Measurements from ENCODE around the gene FGF3. TPM values are rescaled to one million over a fixed set of nuclear protein-coding genes. Genes with fewer than 3 reads are reported as not detected.

FGF3 gene
- total and polyA plus RNA-seq, 9 of the 15 experiments (the other 6 are each of a cell fraction or from before 2014, with no cell fraction given), result not detected

DNA sequence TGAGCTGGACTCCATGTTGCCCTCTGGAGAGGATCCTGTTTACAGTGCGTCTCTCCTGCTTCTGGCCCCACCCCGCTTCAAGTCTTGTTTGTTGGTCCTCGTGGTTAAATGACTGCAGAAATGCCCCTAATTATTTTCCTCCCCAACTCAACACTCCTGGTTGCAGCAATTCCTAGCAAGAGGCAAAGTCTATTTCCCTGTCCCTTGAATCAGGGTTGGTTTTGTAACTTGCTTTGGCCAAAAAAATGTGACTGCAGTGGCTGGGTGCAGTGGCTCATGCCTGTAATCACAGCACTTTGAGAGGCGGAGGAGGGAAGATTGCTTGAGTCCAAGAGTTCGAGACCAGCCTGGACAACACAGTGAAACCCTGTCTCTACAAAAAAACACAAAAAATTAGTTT lies 41.0 kb upstream of the FGF3 start (continued):
- TF ChIP-seq, protein P1, sequence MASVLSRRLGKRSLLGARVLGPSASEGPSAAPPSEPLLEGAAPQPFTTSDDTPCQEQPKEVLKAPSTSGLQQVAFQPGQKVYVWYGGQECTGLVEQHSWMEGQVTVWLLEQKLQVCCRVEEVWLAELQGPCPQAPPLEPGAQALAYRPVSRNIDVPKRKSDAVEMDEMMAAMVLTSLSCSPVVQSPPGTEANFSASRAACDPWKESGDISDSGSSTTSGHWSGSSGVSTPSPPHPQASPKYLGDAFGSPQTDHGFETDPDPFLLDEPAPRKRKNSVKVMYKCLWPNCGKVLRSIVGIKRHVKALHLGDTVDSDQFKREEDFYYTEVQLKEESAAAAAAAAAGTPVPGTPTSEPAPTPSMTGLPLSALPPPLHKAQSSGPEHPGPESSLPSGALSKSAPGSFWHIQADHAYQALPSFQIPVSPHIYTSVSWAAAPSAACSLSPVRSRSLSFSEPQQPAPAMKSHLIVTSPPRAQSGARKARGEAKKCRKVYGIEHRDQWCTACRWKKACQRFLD (CRISPR knock-in tag; IDR thresholded peaks at IDR 0.05), result no peak
- no peak for TF ChIP-seq HDAC2 (IDR thresholded peaks at IDR 0.05)

DNA sequence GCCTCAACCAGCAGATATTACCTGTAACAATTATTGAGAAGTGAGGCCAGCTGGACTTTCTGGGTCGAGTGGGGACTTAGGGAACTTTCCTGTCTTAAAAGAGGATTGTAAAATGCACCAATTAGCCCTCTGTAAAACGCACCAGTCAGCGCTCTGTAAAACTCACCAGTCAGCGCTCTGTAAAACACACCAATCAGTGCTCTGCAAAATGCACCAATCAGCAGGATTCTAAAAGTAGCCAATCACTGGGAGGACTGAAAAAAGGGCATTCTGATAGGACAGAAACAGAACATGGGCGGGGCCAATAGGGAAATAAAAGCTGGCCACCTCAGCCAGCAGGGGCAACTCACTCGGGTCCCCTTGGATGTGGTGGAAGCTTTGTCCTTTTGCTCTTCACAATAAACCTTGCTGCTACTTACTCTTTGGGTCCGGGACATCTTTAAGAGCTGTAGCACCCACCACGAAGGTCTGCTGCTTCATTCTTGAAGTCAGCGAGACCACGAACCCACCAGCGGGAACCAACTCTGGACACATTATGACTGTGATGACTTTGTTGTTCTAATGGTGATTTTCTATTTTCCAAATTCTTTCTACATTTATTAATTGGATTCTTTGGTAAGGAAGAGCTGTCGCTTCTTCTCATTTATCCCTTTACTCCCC lies 40.2 kb upstream of the FGF3 start:
- H3K9me3 ChIP-seq (replicated peaks; ENCODE audit: control insufficient read depth, insufficient read depth, low read depth, low read length), result no peaks in the 10 kb centered on the region
- peaks cover 14 to 38% of the 10 kb centered on the region in 2 experiments for H3K27me3 ChIP-seq (ENCODE audit: control insufficient read depth in 2 of 2, insufficient read depth in 2 of 2, low read length in 2 of 2)
- DNase-seq (ENCODE audit: extremely low read depth in 1 of 4, low spot score in 3 of 4) (peak in 3 of 4 experiments; percentile 24 to 32 (median 30)), FAIRE-seq (no peak), ATAC-seq (peak; percentile 38; the same call in 1 of the 3 replicates)
- H3K27ac ChIP-seq (ENCODE audit: extremely low read depth, low read depth, low read length), result no peak overlapping the region
- H3K4me2 ChIP-seq (ENCODE audit: insufficient read depth, low read length), result no peak overlapping the region
- BruUV-seq (replicated peaks), result no TSS peak
- intact Hi-C loops (cut with micrococcal nuclease), result no loop called here
- no peak overlapping the region for H3K4me3 ChIP-seq
- H3K36me3 ChIP-seq (ENCODE audit: control insufficient read depth, insufficient read depth, low read length), result no peaks in the 10 kb centered on the region
- no peaks in the 10 kb centered on the region for H3K9me1 ChIP-seq (ENCODE audit: control insufficient read depth, insufficient read depth, low read length)
- H3K9ac ChIP-seq (ENCODE audit: insufficient read depth in 1 of 2, low read depth in 2 of 2, low read length in 2 of 2), result no peak overlapping the region
- ChIA-PET CTCF (ENCODE audit: low intra/inter-chr PET ratio) (no interaction called here), POLR2A (no interaction called here)
- no peaks in the 10 kb centered on the region for H3K79me2 ChIP-seq (ENCODE audit: control insufficient read depth, insufficient read depth, low read length)
- H2AFZ ChIP-seq (ENCODE audit: low read depth, low read length), result peak overlapping the region; percentile 15; the same call in 1 of the 2 replicates
- WGBS (ENCODE audit: insufficient coverage, low coverage, missing lambda C conversion rate), result 14% methylated on average over 12 of the region's 12 CpGs
- peaks cover 3% of the 10 kb centered on the region for H4K20me1 ChIP-seq (replicated peaks; ENCODE audit: control insufficient read depth, insufficient read depth, low read length)
- 0 out of 5 replicates have a peak, but pooled peaks cover 0 to 3% of the 10 kb centered on the region in 2 experiments for H3K4me1 ChIP-seq (replicated peaks in 1 of 2; ENCODE audit: control insufficient read depth in 2 of 2, insufficient read depth in 2 of 2, low read length in 2 of 2)
- in situ Hi-C loops (cut with MboI), result no loop called here
- TF ChIP-seq, protein P2, sequence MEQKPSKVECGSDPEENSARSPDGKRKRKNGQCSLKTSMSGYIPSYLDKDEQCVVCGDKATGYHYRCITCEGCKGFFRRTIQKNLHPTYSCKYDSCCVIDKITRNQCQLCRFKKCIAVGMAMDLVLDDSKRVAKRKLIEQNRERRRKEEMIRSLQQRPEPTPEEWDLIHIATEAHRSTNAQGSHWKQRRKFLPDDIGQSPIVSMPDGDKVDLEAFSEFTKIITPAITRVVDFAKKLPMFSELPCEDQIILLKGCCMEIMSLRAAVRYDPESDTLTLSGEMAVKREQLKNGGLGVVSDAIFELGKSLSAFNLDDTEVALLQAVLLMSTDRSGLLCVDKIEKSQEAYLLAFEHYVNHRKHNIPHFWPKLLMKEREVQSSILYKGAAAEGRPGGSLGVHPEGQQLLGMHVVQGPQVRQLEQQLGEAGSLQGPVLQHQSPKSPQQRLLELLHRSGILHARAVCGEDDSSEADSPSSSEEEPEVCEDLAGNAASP (IDR thresholded peaks at IDR 0.05), result no peak
- TF ChIP-seq ZNF239 (CRISPR knock-in tag; IDR thresholded peaks at IDR 0.05) (no peak), BRD9 (IDR thresholded peaks at IDR 0.05; ENCODE audit: low read depth, partially characterized antibody) (no peak), ZNF24 (IDR thresholded peaks at IDR 0.05) (no peak), KLF16 (IDR thresholded peaks at IDR 0.05) (no peak), FOS (IDR thresholded peaks at IDR 0.05; ENCODE audit: extremely low read depth, insufficient read length) (peak; percentile 5), ZNF589 (CRISPR knock-in tag; IDR thresholded peaks at IDR 0.05; ENCODE audit: low read depth) (no peak), MXD1 (CRISPR knock-in tag; IDR thresholded peaks at IDR 0.05; ENCODE audit: borderline replicate concordance, poor library complexity, severe bottlenecking) (no peak), MAFF (IDR thresholded peaks at IDR 0.05; ENCODE audit: low read length) (peak; percentile 45; the same call in 1 of the 2 replicates), TCFL5 (CRISPR knock-in tag; conservative IDR thresholded peaks at IDR 0.05) (no peak), GTF2A2 (tag; IDR thresholded peaks at IDR 0.05) (peak; percentile 53; the same call in 1 of the 2 replicates), IFI16 (CRISPR knock-in tag; IDR thresholded peaks at IDR 0.05) (no peak), TCF15 (CRISPR knock-in tag; IDR thresholded peaks at IDR 0.05) (no peak), MTA3 (IDR thresholded peaks at IDR 0.05; ENCODE audit: borderline replicate concordance) (no peak), ZNF316 (IDR thresholded peaks at IDR 0.05) (peak; percentile 87), MAFG (tag; conservative IDR thresholded peaks at IDR 0.05) (peak; percentile 52)

All from K562 (cell line).